Pons (tissue), 1 donor: ENCODE data around the gene CYLD.

ENCODE experiments used
- DNase-seq: peaks from one replicate; pipeline ENCODE4 v3.0.0-alpha.2; 2016; ENCODE audit warnings: low spot score

Gene CYLD

DNA sequence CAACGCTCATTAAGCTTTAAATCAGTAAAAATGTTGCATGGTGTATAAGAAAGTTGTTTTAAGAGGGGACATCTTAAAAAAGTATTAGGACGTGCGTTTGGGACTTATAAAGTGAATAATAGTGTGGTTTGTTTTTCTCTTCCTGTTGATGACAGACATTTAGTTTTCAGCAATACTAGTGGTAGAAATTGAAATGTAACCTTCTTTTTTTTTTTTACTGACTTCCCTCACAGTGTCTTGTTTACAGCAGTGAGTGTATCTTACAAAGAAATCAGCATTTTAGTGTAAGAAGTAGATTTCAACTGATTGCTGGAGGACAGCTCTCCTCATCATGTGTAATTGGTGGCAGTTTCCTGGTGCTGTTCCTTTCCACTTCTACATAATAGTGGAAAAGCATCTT is 39.6 kb downstream of the CYLD start:
- no peak for DNase-seq

DNA sequence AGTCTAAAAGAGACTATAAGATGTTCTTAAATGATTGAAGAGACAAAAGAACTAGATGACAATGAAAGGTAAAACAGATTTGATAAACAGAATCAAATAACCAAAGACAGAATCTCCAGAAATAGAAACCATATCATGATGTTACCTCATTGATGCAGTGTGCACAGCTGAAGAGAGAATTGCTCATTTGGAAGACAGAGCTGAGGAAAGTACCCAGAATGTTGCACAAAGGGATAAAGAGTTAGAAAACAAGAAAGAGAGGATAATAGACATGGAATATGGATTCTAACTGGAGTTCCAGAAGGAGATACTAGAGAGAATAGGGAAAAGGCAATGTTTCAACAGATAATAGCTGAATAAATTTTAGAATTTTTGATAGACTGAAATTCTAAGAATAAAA is 47.9 kb downstream of the CYLD start:
- no peak for DNase-seq

DNA sequence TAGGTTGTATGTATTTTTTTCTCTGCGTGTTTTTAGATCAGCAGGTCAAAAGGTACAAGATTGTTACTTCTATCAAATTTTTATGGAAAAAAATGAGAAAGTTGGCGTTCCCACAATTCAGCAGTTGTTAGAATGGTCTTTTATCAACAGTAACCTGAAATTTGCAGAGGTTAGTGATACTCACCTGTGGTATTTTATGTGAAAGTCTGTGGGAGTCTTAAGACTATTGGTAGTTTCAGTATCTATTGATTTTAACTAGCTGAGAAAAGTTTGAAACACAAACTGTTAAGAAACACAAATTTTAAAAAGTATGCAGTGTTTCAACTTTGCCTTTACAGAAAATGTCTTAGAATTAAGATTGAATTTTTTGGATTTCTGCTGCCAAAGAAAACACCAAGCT is 49.6 kb downstream of the CYLD start:
- no peak for DNase-seq

DNA sequence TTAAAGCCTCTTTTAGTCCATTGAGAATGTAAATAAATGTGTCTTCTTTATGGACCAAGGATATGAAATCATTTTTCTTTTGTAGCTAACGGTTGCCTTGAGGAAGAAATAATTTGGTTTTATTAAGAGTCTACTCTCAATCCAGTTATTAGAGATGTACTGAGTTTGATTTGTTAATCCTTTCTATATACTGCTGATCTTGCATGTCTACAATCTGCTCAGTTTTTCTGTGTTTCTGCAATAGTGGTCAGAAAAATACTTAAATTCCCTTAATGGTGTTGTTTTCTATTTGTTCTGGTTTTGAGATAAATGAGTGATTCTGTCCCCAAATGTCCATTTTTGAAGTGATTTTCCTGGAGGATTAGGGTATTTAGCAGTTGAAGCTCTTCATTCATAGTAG is 54.9 kb downstream of the CYLD start:
- DNase-seq: no peak

DNA sequence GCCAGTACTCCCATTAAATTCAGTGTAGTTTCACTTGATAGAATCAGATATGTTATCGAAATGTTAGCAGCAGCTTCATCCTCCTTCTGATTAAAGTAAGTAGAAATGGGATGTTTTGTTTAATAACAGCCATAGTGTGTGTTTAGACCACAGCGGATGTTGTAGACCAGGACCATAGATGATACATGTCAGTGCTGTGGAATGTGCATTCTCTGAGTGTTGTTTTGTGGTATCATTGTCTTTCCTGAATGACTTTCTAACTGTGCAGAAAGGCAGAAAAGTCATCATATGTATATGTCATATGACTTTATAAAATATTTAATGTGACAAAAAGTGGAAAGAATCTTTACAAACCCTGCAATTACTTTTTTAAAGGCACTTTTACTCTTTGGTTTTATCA is 55.6 kb downstream of the CYLD start:
- no peak for DNase-seq

DNA sequence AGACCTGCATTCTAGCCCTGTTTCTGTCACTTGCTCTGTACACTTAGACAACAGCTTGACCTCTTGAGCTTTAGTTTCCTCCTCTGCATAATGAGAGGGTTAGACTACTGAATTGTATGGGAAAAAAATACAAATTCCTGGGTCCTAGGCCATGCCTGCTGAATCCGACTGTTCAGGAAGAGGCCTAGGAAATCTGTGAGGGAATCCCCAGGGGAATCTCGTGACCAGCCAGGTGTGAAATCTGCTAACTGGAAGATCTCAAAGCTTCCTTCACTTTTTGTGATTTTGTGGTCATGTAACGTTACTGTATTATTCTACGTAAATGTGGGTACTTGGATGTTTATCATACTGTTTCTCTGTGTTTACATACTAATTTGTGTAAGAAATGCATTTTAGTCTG is 58.2 kb downstream of the CYLD start:
- no peak for DNase-seq

DNA sequence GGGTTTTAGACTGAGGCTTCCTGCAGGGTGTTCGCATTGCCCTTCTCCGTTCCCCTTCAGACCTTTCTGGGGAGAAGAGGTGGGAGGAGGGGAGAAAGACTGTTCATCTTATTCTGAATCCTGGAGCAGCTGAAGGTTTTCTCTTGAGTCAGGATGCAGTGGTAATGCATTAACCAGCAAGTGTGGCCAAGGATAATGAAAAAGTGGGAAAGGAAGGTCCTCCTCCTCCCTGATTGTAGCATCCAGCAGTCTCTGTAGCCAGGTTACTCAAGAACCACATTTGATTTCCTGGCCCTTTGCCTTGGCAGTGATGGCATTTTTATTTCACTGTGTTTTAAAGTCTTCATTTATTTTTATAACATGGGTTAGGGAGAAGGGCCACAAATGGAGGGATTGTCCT is 59.1 kb downstream of the CYLD start:
- no peak for DNase-seq

DNA sequence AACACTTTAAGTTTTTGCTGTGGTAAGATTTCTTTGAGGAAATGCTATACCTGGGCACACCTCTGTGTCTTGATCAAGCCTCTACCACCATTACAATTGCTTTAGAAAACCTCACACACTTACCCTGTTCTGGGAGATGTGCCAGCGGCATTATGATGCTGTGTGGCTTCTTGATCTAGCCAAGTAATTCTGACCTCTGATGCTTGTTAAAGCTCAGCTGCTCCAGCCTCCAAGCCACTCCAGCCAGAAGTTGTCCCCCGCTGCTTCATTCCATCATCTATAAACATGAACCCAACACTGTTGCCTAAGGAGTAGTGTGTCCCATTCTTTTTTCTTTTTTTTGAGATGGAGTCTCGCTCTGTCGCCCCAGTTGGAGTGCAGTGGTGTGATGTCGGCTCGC is 60.1 kb downstream of the CYLD start:
- DNase-seq: peak; percentile 31

DNA sequence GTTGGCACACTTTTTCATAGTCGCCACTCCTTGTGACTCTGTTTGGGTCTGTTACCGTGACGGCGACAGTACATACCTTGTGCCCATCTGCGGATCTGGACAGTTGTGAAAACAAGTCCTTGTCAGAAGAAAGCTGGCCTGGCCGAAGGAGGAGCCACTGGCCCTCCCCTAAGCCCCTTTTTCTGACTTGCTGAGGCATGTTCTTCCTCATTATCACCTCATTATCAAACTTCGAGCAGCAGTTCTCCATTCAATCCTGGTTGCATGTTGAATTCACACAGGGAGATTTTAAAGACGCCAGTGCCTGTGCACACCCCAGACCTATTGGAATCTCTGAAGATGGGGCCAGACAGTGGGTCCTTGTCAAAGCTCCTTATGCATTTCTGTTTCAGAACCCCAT is 61.1 kb downstream of the CYLD start:
- no peak for DNase-seq

DNA sequence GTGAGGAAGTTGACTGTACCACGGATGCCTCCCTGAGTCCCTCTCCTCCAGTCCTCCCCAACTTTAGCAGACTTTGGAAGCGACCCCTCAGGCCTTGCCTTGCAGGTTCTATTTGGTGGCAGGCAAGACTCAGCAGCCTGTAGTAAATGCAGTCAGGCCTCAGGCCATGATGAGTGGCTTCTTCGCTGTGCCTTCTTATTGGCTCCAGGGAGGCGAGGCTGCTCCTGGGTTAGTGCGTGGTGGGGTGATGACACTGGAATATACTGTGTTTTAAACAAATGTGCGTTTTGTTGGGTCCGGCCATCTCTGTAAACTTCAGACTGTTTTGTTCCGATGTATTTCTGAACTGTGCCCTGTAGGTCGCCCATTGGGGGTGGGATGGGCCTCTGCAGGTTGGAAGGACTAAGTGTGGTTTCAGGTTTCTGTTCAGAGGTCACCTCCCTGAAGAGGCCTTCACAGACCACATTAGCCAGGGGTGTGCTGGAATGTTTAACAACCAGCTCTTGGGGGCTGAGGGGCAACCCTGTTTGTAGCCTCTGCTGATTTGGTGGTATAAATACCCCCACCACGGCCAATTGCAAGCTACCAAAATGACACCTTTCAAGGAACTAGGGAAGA is 62.5 kb downstream of the CYLD start:
- DNase-seq: no peak

DNA sequence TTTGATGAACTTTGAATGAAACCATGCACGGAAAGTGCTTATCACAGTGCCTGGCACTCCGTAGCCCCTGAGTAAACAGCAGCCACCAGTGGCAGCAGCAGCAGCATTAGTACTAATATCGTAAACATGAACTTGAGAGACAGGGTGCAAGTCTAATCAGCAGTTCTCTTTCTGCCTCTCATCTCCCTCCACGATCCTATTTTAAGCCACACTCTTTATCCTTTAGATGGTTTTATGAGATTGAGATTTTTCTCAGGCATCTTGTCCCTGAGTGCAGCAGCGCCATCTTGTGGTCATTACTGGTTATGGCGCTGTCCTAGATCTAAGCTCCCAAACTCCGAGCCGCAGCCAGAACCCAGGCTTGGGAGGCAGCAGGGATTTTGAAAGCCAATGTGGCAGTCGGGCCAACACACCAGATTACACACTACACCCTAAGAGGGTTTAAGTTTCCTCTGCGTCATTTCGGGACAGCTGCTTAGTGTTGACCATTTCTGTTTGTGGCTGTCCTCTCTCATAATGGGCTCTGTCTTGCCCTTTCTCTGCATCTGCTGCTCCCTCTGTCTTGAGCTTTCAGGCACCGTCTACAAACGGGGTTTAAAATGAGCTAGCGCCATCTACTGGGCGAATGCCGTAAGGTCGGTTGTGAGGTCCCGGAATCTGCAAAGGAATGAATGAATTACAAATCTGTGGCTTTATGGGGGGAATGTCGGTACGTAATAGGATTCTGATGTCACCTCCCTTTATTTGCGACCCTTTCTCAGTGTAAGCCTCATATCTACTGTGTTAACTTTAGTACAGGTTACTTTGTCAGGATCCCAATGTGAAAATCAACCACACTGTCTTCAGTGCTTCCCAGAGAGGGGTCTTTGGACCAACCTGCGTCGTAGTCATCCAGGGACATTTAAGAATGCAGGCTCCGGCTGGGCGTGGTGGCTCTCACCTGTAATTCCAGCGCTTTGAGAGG is 64.5 kb downstream of the CYLD start:
- peak; percentile 98 for DNase-seq

DNA sequence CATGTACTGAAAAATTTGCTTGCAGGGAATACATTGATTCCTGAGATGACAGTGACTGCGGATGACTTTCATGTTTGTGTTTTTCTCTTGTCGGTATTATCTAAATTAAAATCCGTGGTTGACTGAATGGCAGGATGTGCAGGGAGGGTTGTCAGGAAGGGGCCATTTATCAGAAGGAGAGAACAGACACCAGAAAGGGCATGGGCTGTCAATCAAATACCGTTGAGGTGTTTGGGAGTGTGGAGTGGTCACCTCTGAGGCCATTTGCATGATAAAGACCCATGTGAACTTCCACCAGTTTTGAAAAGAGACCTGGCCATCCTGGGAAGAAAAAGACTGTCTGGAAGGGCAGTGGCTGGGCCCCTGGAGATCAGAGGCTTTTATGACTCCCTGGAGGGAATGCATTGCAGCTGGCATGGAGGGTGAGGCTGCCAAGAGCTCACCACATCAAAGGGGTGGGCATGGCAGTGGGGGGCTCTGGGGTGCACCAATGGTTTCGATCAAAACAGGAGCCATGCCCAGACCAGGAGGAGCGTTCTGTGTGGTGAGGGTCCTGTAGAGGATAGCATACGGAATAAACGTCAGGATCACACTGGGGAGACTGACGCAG is 67.1 kb downstream of the CYLD start:
- no peak for DNase-seq

DNA sequence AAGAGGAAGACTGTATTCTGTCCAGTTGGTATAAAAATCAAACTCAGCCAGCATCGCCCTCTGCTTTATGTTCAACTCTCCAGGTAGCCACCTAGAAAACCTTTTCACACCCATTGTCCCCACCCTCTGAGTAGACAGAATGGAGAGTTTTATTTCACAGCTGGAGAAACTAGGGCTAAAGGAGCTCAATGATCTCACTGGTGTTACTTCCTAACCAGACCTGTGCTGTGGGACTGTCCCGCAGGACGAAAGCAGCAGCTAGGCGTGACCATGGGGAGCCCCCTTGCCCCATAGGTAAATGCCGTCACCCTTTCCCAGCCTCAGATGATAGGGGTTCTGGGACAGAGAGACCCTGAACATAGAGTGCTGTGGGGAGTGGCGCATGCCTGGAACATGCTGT is 67.7 kb downstream of the CYLD start:
- no peak for DNase-seq

DNA sequence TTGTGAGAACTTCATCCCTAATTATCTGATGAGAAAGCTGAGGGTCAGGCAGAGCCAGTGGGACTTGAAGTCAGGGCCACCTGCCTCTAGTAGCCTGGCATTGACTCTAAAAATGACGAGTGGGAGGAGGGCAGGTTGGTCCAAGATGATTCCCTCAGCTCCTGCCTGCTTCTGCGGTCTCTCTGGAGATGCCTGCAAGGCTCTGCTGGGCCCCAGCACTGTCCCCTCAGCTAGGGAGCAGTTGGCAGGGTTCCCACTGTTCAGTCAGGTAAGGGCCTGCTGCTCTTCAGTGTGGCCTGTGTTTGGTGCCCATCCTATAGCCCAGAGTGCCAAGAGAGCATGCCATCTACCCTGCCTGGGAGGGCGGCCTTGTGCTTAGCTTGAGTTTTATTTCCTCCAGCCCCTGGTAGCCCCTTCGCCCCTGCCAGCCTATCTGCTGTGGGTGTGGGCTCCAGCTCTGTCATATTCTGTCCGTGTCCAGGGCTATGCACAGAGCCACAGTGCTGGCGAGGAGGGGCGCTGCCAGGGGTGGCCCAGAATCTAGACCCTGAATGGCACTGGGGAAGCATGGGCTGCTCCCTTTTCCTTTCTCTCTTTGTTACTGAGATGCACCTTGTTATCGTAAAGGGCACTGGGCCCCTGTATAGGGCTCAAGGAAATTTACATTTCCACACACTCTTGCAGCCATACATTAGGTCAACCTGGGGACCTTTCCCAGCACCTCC is 68.5 kb downstream of the CYLD start:
- no peak for DNase-seq

DNA sequence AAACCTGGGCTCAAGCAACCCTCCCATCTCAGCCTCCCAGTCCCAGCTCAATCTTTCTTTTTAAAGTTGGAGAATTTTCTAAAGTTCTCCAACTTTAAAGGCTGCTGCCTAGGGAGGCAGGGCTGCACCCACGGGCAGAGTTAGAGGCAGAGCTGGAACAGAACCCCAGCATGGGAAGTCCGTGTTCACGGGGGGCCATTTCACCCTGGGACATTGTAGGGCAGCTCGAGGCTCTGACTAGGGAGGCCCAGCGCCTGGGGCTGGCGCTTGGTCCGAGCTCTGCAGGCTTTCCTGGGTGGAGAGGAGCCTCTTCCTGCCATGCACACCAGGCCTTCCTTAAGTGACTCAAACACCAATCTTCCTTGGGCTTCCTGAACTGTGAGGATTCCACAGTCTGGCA is 70.2 kb downstream of the CYLD start:
- no peak for DNase-seq

DNA sequence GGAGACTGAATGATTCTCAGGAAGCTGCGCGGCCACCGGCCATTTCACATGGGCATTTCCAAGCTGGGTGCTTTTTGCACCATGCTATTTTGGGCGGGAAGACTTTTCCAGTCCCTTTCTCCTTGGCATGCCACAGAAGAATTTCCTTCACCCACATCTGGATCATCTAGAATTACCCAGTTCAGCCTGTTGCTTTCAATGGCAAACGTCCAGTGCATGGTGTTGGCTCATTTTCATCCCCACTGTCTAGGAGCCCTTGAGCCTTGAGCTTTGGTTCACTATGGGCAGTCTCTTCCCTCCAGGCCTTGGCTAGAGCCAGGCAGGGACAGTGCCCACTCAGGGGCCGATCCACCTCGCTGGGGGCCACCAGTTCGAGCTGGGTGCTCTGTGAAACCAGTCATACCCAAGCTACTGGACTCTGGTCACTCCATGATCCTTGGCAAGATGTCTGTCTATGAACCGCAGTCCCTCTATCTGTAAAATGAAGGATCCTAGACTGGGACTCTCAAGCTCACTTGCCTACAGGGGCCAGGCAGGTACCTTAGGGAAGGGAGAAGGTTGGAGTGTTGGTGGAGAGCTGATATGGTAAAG is 71.1 kb downstream of the CYLD start:
- DNase-seq: no peak

DNA sequence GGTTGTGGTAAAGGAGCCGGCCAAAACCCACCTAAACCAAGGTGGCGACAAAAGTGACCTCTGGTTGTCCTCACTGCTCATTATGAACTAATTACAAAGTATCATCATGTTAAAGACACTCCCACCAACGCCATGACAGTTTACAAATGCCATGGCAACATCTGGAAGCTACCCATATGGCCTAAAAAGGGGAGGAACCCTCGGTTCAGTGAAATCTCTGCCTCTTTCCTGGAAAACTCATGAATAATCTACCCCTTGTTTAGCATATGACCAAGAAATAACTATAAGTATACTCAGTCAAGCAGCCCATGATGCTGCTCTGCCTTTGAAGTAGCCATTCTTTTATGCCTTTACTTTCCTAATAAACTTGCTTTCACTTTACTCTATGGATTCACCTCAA is 72.2 kb downstream of the CYLD start:
- no peak for DNase-seq

DNA sequence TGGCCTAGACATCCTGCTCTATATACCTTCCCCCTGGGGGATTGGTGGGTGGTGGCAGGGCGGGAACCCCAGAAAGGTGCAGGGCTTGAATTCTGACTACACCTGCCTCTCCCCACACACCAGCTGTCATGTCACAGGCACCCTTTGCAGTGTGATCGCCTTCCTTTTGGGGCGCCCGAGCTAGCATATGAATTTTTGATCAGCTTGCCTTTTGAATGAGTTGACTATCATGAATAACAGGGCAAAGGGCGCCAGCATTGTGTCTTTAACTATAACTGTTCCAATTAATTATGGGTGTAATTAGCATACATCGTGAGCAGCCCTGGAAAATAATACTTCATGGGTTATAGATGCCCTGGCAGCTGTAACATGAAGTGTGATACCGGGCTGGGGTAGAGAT is 72.7 kb downstream of the CYLD start:
- DNase-seq: no peak

DNA sequence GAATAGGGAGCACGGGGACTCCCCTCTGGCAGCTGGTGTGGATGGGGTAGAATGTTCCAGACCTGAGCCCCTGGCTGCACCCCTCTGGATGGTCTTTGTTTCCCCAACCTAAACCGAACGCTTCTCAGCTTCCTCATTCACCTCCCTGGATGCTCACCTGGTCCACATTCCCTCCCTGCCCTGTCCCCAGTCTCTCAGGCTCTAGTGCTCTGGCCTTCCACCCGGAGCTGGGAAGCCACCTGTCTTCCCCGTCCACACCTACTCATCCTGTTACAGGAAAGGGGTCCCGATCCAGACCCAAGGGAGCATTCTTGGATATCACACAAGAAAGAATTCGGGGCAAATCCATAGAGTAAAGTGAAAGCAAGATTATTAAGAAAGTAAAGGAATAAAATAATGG is 73.5 kb downstream of the CYLD start:
- DNase-seq: no peak

DNA sequence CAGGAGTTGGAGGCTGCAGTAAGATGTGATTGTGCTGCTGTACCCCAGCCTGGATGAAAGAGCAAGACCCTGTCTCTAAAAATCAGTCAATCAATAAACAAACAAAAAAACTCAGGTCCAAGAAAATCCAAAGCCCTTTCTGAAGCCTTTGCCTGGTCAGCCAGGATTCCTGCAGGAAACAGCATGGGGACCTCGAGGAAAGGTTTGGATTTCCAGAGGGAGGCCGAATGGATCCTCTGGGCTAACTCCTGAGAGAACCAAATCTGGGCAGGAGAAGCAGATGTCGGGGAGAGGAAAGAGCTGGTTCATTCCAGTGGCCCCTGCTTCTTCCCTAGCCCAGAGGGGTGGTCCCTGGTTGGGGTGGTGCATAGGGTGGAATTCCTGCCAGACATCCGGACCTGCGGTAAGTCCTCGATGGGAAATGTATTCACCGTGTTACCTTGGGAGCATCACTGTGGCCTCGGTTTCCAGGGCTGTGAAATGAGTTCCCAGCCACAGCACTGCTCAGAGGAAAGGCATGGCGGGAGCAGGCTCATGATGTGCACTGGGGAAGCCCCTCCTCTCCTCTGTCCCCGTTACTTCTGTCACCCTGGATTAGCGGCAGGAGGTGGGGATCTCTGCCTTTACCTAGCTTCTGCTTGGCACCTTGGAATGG is 75.1 kb downstream of the CYLD start:
- no peak for DNase-seq

DNA sequence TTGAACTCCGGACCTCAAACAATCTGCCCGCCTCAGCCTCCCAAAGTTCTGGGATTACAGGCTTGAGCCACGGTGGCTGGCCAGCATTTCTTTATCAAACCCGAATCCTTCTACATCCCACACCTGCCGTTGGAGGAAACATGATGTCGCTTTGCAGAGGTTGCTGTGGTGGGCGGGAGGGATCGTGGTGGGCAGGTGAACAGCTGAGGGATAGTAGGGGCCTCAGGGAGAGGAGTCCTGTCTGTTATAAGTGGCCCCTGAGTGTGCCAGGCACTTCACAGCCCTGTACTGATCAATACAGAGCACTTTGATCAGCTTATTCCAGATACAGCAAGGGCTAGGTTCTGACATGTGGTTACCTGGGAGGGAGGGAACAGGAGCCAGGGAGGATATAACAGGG is 76.5 kb downstream of the CYLD start:
- no peak for DNase-seq

DNA sequence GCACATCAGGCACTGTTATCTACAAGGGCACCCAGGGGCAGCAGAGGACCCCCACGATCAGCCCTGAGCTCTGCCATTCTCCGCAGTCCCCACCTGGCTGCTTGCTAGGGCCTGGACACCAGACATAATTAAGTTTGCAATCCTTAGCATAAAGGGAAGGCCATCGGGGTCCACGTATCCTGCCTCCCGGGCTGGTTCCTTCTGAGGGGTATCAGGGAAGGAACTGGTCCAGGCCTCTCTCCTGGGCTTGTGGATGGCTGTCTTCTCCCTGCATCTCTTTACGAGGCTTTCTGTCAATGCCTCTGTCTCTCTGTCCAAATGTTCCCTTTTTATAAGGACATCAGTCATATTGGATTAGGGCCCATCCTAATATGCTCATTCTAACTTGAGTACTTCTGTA is 77.8 kb downstream of the CYLD start:
- DNase-seq: no peak
